HepG2 (cell line): ENCODE results near the gene TBC1D14. TPM values are rescaled to one million over a fixed set of nuclear protein-coding genes. Genes with fewer than 3 reads are reported as not detected.
A peak's percentile ranks its signal among the peaks of the same experiment; 100 is the strongest.

Experiments
- ATAC-seq: fragments of 200-7000 bp; cut with Tn5 transposase; 3 replicates; pipeline ENCODE4 v1.9.1; 2020; ENCODE audit warnings: mild to moderate bottlenecking, moderate library complexity
- BruUV-seq: library from RNA; stranded (reverse); fragments of 400-500 nt; replicated peaks from 2 replicates; lab custom pipeline; 2021; lab: Mats Ljungman, UMichigan
- CTCF ChIA-PET: fragments of 300-600 bp; formaldehyde crosslinking; extraction: SDS; loops from one replicate; lab custom pipeline; 2021; ENCODE audit warnings: low total read pairs, inconsistent platforms, low intra/inter-chr PET ratio; lab: Yijun Ruan, JAX
- POLR2A ChIA-PET: fragments of 350-600 bp; sonication (Branson Sonifier 250); formaldehyde crosslinking; loops from one replicate; lab custom pipeline; 2020; ENCODE audit warnings: antibody characterized with exemption, inconsistent platforms; lab: Yijun Ruan, JAX
- DNase-seq: peaks from one replicate; pipeline ENCODE4 v3.0.0-alpha.2; 2015; ENCODE audit warnings: low spot score
- FAIRE-seq: peaks from 3 replicates; lab custom pipeline; 2011; peaks lifted over from hg19 to GRCh38; lab: Jason Lieb, UNC
- H2AFZ ChIP-seq: one replicate; pipeline ENCODE4 v1.6.1; 2011; ENCODE audit warnings: low read length, inconsistent platforms
- H3K27ac ChIP-seq: fragments of 300-600 bp; 3 replicates; pipeline ENCODE4 v1.8.0; 2011; ENCODE audit warnings: mixed run types, mild to moderate bottlenecking, mixed read lengths, low read length, inconsistent platforms; ENCODE audit not compliant: insufficient read depth; ENCODE audit errors: extremely low read length
- H3K27me3 ChIP-seq, 2 experiments: fragments of 200-600 bp in 1 of 2; 2 replicates in 1 of 2; 3 replicates in 1 of 2; pipeline versions ENCODE4 v1.6.0 to v1.8.0; 2011; ENCODE audit warnings: low read length in 2 of 2, mild to moderate bottlenecking in 2 of 2, moderate library complexity in 2 of 2, inconsistent platforms in 1 of 2; ENCODE audit not compliant: insufficient read depth in 2 of 2, control insufficient read depth in 1 of 2
- H3K36me3 ChIP-seq, 2 experiments: fragments of 200-600 bp in 1 of 2; replicated peaks in 1 of 2; 2 replicates in 1 of 2; 3 replicates in 1 of 2; pipeline versions ENCODE4 v1.5.1 to v1.8.0; 2011; ENCODE audit warnings: low read length in 2 of 2, inconsistent platforms in 1 of 2; ENCODE audit not compliant: insufficient read depth in 2 of 2, control insufficient read depth in 1 of 2
- H3K4me1 ChIP-seq: 2 replicates; pipeline ENCODE4 v1.5.1; 2012; ENCODE audit warnings: low read length, inconsistent platforms; ENCODE audit not compliant: insufficient read depth
- H3K4me2 ChIP-seq: 2 replicates; pipeline ENCODE4 v1.6.0; 2011; ENCODE audit warnings: low read depth, low read length, inconsistent platforms
- H3K4me3 ChIP-seq, 3 experiments: fragments of 200-600 bp in 1 of 3; sonication (generic), shearing (Covaris generic) in 1 of 3; replicated peaks in 1 of 3; 2 replicates each; pipeline ENCODE4 v1.5.1; 2011 to 2016; ENCODE audit warnings: low read length in 3 of 3, inconsistent platforms in 2 of 3, low read depth in 2 of 3, mild to moderate bottlenecking in 2 of 3, control low read depth in 1 of 3, mixed read lengths in 1 of 3; ENCODE audit not compliant: insufficient read depth in 1 of 3
- H3K79me2 ChIP-seq: one replicate; pipeline ENCODE4 v1.6.1; 2011; ENCODE audit warnings: low read length, inconsistent platforms; ENCODE audit not compliant: insufficient read depth
- H3K9ac ChIP-seq: 2 replicates; pipeline ENCODE4 v1.6.0; 2011; ENCODE audit warnings: mild to moderate bottlenecking, low read depth, low read length, inconsistent platforms; ENCODE audit not compliant: insufficient read depth
- H3K9me3 ChIP-seq: 2 replicates; pipeline ENCODE4 v1.5.1; 2012; ENCODE audit warnings: mild to moderate bottlenecking, low read length
- H4K20me1 ChIP-seq: 2 replicates; pipeline ENCODE4 v1.6.0; 2011; ENCODE audit warnings: inconsistent platforms, mild to moderate bottlenecking, low read length, moderate library complexity; ENCODE audit not compliant: insufficient read depth
- DNMT1 ChIP-seq: sonication (generic); formaldehyde crosslinking; IDR thresholded peaks from 2 replicates; pipeline ENCODE4 v1.5.1; 2020; ENCODE audit warnings: mild to moderate bottlenecking, missing genetic modification reagents
- HNF4A ChIP-seq: sonication (generic); formaldehyde crosslinking; IDR thresholded peaks from 2 replicates; pipeline ENCODE4 v1.4.0; 2020; ENCODE audit warnings: missing genetic modification reagents
- PITX1 ChIP-seq: sonication (generic); formaldehyde crosslinking; IDR thresholded peaks from 2 replicates; pipeline ENCODE4 v1.5.1; 2020; ENCODE audit warnings: mild to moderate bottlenecking, missing genetic modification reagents
- POLR2G ChIP-seq: fragments of 200-400 bp; formaldehyde crosslinking; IDR thresholded peaks from 2 replicates; pipeline ENCODE4 v1.6.1; 2018; ENCODE audit warnings: mild to moderate bottlenecking, low read depth, low read length, moderate library complexity
- REXO4 ChIP-seq: sonication (generic); formaldehyde crosslinking; IDR thresholded peaks from 2 replicates; pipeline ENCODE4 v1.8.0; 2022; ENCODE audit warnings: missing genetic modification reagents, mild to moderate bottlenecking, borderline replicate concordance
- RXRB ChIP-seq: IDR thresholded peaks from 2 replicates; pipeline ENCODE4 v1.6.1; 2016; ENCODE audit warnings: borderline replicate concordance, missing genetic modification reagents, missing compliant biosample characterization
- TBX2 ChIP-seq: sonication (generic); formaldehyde crosslinking; IDR thresholded peaks from 2 replicates; pipeline ENCODE4 v1.5.0; 2020; ENCODE audit warnings: missing genetic modification reagents, mild to moderate bottlenecking, borderline replicate concordance
- YY1 ChIP-seq: IDR thresholded peaks from 2 replicates; pipeline ENCODE4 v1.6.1; 2011; ENCODE audit warnings: low read length, low read depth, moderate library complexity, mild to moderate bottlenecking; ENCODE audit not compliant: insufficient read depth, insufficient replicate concordance
- ZNF543 ChIP-seq: sonication (generic); formaldehyde crosslinking; IDR thresholded peaks from 2 replicates; pipeline ENCODE4 v1.4.0; 2020; ENCODE audit warnings: mild to moderate bottlenecking, missing genetic modification reagents
- ZNF766 ChIP-seq: sonication (generic); formaldehyde crosslinking; IDR thresholded peaks from 2 replicates; pipeline ENCODE4 v1.5.0; 2020; ENCODE audit warnings: missing genetic modification reagents, borderline replicate concordance
- ZNF782 ChIP-seq: sonication (generic); formaldehyde crosslinking; IDR thresholded peaks from 2 replicates; pipeline ENCODE4 v1.4.0; 2020; ENCODE audit warnings: missing genetic modification reagents, mild to moderate bottlenecking, borderline replicate concordance
- WGBS: methylation state at CpG from one replicate; pipeline ENCODE4 v1.1.6; 2017; ENCODE audit warnings: low lambda C conversion rate; 5-methylcytosine and 5-hydroxymethylcytosine counted together
- in situ Hi-C: cut with HindIII; loops from 2 replicates; pipeline ENCODE4 v1.10.0; 2017; ENCODE audit warnings: low pct_unique_long_range_greater_than_20kb; ENCODE audit not compliant: extremely low pct_ligation_motif_present
- intact Hi-C: fragments of 100-400 bp; cut with micrococcal nuclease; formaldehyde crosslinking; loops from one replicate; pipeline ENCODE4 v1.10.0; 2022; ENCODE audit not compliant: unreplicated experiment
- polyA plus RNA-seq, 8 experiments: library from polyadenylated mRNA; depleted of rRNA in 3 of 8; stranded (reverse) in 7 of 8; unstranded in 1 of 8; fragments of >200 nt; fragmentation: Illumina TruSeq in 4 of 8; extraction: Trizol in 4 of 8; gene quantifications; 2 replicates each; pipeline versions ENCODE4 v1.2.1 to v1.2.3, GENCODE V29; 2011 to 2016; ENCODE audit warnings: low read depth in 4 of 8, missing spikeins in 1 of 8, mixed read lengths in 1 of 8; ENCODE audit not compliant: insufficient read depth in 1 of 8
- total RNA-seq, 5 experiments: library from RNA; depleted of rRNA; stranded (reverse); fragments of >200 nt; fragmentation: Illumina TruSeq; extraction: Trizol; gene quantifications; 2 replicates each; pipeline ENCODE4 v1.2.3, GENCODE V29; 2016; ENCODE audit warnings: low read depth in 1 of 5
- TF ChIP-seq, protein P1 (sequence below): sonication (generic); formaldehyde crosslinking; IDR thresholded peaks from 2 replicates; pipeline ENCODE4 v1.5.0; 2020; ENCODE audit warnings: missing genetic modification reagents, mild to moderate bottlenecking, borderline replicate concordance

Gene TBC1D14
- total and polyA plus RNA-seq, 2 of the 13 experiments (the other 11 are each of a cell fraction or from before 2014, with no cell fraction given): 29.5 to 46.5 TPM

DNA sequence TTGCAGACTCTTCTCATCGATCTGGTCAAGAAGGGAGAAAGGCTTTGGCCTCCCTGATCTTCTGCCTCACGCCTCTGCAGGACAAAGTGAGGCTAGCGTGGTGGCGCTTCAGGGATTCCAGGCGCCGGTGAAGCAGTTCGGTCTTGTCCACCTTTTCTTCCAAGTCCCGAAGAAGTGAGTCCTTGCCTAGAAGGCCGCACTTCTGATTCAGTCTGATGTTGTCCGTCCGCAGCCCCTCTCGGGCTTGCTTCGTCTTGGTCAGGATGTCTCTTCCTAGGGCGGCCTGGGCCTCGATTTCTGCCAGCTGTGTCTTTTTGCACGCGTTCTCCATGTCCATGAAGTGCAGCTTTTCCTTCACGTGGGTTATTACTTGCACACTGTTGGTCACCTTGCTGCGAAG lies 131.6 kb downstream of the TBC1D14 start:
- Histone ChIP-seq H3K9me3 (no peaks in the 10 kb centered on the region), H3K36me3 (no peaks in the 10 kb centered on the region; a peak in 1 of 5 replicates), H3K4me1 (peaks cover 54% of the 10 kb centered on the region), H3K79me2 (peaks cover 29% of the 10 kb centered on the region), H4K20me1 (0 out of 2 replicates have a peak, but pooled peaks cover 3% of the 10 kb centered on the region), H3K4me3 (no peak overlapping the region), H3K27me3 (peaks cover 0 to 5% of the 10 kb centered on the region in 2 experiments; a peak in 1 of 5 replicates), H3K9ac (no peak overlapping the region), H3K4me2 (no peak overlapping the region), H3K27ac (no peak overlapping the region), H2AFZ (no peak overlapping the region)
- TSS peak; percentile 54 for BruUV-seq
- ATAC-seq (no peak), DNase-seq (no peak), FAIRE-seq (no peak)
- in situ Hi-C loops: no loop called here
- POLR2A ChIA-PET: interaction anchor here (5.6 kb wide), 1 partner anchor 26 kb away, joined by 64 read pairs; the partner anchor contains the start of gene GRPEL1
- CTCF ChIA-PET: no interaction called here
- no peak for TF ChIP-seq TBX2 (CRISPR knock-in tag)
- no peak for TF ChIP-seq RXRB (CRISPR knock-in tag)
- TF ChIP-seq, protein P1, sequence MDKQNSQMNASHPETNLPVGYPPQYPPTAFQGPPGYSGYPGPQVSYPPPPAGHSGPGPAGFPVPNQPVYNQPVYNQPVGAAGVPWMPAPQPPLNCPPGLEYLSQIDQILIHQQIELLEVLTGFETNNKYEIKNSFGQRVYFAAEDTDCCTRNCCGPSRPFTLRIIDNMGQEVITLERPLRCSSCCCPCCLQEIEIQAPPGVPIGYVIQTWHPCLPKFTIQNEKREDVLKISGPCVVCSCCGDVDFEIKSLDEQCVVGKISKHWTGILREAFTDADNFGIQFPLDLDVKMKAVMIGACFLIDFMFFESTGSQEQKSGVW (CRISPR knock-in tag): no peak
- TF ChIP-seq HNF4A (CRISPR knock-in tag): no peak
- intact Hi-C loops: loop anchor here (10.0 kb wide), 1 partner anchor 136 kb away; the partner anchor contains the start of gene TBC1D14
- WGBS: 86% methylated on average over 19 of the region's 19 CpGs

DNA sequence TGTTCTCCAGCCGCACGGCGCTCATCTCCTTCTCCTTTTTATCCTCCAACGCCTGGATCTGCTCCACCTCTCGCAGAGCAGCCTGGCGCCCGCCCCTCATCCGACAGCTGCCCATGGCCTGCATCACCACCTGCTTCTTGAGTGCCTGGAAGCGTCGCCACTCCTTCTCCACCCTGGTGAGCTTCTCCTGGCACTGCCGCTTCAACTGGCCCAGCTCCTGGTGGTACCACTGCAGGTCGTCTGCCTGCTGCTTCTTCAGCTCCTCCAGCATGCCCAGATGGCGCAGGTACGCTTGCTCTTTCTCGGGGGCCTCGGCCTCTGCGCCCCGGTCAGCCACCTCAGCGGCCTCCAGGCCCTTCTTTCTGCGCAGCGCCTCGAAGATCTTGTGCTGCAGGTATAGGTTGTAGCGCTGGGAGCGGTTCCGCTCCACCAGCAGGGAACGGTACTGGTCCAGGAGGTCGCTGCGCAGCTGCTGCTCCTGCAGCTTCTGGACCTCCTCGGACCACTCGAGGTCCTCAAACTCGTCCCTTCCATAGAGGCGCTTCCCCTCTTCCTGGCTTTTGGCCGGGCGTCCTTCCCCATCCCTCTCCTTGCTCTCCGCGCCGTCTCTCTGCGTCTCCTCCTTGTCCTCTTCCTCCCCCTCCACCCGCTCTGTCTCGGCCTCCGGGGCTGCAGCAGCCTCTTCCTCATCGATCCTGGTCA lies 132.3 kb downstream of the TBC1D14 start:
- Histone ChIP-seq H3K79me2 (peaks cover 36% of the 10 kb centered on the region), H3K4me1 (peaks cover 54% of the 10 kb centered on the region), H4K20me1 (0 out of 2 replicates have a peak, but pooled peaks cover 3% of the 10 kb centered on the region), H3K9me3 (no peaks in the 10 kb centered on the region), H3K36me3 (peaks cover 0 to 3% of the 10 kb centered on the region in 2 experiments; a peak in 2 of 5 replicates), H3K4me2 (peak overlapping the region; percentile 89), H3K27ac (no peak overlapping the region), H3K9ac (peak overlapping the region; percentile 49), H3K4me3 (peak overlapping the region; percentile 38 to 74 (median 64)), H3K27me3 (peaks cover 0 to 5% of the 10 kb centered on the region in 2 experiments; a peak in 1 of 5 replicates), H2AFZ (no peak overlapping the region)
- ChIA-PET CTCF (interaction anchor here (1.9 kb wide), 1 partner anchor 29 kb away, joined by 7 read pairs; no protein-coding TSS in a partner anchor), POLR2A (interaction anchor here (2.0 to 5.6 kb wide), 3 partner anchors 7 to 149 kb away, joined by 5 to 64 read pairs (median 14); partner anchors contain the start of gene GRPEL1)
- intact Hi-C loops (loop anchor here (10.0 kb wide), 1 partner anchor 137 kb away; the partner anchor contains the start of gene TBC1D14), in situ Hi-C loops (no loop called here)
- DNase-seq (no peak), FAIRE-seq (no peak), ATAC-seq (peak; percentile 6)
- 27% methylated on average over 42 of the region's 42 CpGs for WGBS
- BruUV-seq: no TSS peak
- TF ChIP-seq POLR2G: no peak
- no peak for TF ChIP-seq YY1
- peak; percentile 48; the same call in 1 of the 2 replicates for TF ChIP-seq ZNF766 (CRISPR knock-in tag)
- TF ChIP-seq ZNF782 (CRISPR knock-in tag): 0 out of 2 replicates have a peak, but pooled peaks have one; percentile 23
- TF ChIP-seq PITX1: no peak
- TF ChIP-seq DNMT1 (CRISPR knock-in tag): 0 out of 2 replicates have a peak, but pooled peaks have one; percentile 66
- no peak for TF ChIP-seq REXO4 (CRISPR knock-in tag)
- peak; percentile 18; the same call in 1 of the 2 replicates for TF ChIP-seq ZNF543 (CRISPR knock-in tag)
